Fibroblast of skin of abdomen (primary cell): ENCODE measurements around the gene INPP4B.
A peak's percentile ranks its signal among the peaks of the same experiment; 100 is the strongest.

Experiments used
- DNase-seq: peaks from one replicate; pipeline ENCODE4 v3.0.0-alpha.2; 2013

Gene INPP4B

DNA sequence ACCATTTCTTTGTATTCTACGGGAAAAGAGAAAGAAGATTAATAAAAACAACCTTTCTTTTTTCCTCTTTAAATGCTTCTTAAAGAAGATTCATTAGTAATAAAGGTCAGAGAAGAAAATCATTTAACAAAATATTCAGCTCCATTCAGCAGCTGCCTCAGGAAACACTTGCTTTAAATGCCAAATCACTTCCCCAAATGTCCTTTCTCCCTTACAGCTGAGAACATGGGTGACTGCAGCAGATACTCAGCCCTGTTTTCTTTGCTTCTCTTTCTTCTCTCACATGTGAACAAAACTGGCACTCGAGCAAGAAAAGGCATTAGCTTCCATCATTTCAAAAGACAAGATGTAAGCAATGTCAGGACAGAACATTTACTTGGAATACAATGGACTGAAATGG, 120.2 kb downstream of the INPP4B start:
- no peak for DNase-seq

DNA sequence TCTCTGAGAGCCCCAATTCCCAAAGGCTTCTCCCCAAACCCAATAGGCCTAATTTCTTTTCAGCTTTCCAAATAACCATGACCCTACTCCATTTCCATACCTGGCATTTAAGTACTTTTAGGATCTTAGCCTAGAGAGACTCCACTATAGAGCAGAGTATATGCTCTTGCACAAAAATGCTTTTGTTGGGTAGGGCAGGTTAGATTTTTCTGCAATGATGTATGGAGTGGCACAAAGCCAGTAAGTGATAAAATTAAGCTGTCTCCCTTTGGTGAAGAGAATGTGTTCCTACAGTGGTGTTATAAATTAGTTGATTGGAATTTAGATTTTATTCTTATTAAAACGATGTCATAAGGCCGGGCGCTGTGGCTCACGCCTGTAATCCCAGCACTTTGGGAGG, 124.9 kb downstream of the INPP4B start:
- peak; percentile 34 for DNase-seq

DNA sequence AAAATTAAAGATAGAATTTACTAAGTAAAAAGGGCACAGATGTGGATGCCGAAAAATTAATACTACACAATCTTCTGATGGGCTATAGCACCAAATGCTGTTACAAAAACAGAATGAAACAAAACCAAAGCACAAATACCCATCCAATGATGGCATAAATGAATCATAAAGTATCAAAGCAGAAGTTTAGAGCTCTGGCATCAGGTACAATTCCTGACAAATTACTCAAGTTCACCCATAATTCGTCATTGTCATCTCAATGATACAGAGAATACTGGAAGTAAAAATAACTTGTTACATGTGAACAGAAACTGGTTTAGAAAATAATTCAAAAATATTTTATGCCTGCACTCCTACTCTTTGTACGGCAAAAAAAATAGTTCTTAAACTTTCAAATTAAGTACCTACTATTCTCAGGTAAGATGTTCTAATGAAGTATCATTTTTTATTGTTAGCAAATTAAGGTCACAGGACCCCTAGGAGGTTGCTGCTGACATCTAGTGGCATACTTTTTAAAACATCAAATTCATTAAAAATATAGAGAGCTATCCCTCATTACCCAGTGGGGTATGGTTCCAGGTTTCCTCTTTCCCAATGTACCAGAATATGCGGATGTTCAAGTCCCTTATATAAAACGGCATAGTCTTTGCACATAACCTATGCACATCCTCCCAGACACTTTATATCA, 126.1 kb downstream of the INPP4B start:
- DNase-seq: peak; percentile 10

DNA sequence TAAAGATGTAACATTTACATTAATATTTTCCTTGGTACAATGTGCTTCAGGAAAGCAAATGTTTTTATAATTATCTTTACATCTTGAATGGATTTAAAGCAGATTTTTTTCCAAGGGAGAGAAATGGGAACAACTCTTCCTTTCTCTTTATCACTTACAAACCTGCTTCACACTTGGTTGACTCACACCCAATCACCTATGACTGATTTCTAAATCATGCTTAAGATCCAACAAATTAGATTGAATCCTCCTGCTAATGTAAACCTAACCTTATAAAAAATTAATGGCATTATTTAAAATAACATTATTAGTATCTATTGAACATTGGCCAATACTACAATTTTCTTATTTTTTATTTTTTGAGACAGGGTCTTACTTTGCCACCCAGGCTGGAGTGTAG, 127.1 kb downstream of the INPP4B start:
- no peak for DNase-seq

DNA sequence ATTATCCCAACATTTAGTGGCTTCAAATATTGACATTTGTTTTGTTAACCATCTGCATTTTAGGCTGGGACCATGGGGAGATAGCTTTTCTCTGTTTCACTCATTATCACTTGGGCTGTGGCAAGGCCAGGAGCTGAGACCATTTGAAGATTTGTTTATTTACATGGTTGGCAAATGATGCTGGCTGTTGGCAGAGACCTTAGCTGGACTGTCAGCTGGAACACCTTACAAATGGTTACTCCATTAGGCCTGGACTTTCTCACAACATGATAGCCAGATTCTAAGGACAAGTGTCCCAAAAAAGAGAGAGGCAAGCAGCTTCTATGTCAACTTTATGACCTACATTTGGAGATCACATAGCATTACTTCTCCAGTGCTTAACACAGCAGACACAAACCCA, 130.4 kb downstream of the INPP4B start:
- no peak for DNase-seq

DNA sequence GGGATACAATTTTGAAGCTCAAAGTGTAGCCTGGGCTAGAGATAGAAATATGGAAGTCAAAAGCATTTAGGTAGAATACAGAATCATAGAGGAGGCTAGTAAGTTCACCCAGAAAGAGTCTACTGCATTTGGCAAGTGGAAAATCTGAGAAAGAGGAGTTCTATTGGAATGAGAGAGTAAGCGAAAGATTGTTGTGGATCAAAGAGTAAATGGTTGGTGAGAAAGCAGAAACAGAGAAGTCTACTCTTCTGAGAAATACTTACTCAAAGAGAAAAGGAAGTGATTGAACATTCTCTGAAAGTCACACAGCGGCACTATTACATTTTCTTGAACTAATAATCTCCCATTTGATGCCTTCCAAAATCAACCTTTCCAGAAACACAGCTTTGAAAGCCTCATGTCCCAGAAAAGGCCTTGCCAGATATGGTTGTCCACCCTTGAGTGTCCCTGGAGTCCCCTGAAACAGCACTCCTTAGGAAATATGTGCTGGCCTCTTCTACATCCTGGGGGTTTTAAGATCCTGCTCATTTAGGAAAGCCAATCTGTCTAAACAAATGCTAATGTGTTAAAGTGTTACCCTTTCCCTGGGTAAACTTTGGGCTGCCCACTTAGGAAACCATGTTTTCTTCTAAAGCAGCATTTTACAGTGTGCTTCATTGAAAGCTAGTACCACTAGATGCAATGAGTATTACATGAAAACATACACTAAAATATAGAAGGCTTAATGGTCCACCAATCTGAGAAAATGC, 132.6 kb downstream of the INPP4B start:
- no peak for DNase-seq

DNA sequence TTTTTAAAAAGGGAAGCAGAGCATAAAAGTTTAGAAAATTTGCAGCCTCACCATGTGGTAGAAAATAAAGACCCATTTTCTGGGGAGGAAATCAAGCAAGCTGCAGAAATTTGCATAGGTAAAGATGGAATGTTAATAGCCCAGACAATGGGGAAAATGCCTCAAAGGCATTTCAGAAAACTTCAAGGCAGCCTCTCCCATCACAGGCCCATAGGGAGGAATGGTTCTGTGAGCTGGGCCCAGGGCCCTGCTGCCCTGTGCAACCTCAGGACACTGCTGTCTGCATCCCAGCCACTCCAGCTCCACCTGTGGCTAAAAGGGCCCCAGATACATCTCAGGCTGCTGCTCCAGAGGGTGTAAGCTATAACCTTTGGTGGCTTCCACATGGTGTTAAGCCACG, 137.9 kb downstream of the INPP4B start:
- DNase-seq: no peak

DNA sequence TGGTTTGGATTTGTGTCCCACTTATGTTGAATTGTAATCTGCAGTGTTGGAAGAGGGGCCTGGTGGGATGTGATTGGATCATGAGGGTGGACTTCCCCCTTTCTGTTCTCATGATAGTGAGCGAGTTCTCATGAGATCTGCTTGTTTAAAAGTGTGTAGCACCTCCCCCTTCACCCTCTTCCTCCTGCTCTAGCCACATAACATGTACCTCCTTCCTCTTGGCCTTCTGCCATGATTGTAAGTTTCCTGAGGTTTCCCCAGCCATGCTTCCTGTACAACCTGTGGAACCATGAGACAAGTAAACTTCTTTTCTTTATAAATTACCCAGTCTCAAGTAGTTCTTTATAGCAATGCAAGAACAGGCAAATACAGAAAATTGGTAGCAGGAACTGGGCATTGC, 138.7 kb downstream of the INPP4B start:
- DNase-seq: no peak

DNA sequence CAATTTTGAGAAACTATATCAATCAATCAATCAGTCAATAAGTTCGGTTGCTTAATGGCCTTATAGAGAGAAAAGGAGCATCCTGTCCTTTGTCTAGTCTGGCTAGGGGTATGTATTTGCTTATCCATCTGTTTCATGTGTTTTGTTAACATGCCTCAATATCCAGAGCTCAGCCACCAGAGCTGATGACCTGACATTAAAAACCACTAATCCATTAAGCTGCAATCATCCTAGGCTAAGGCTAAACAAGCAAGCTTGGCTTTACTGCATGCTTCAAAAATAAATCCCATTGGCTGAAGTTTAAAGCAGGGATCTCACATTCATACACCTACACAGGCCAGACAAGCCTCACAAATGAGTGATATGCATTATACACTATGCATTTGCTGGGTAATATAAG, 139.7 kb downstream of the INPP4B start:
- no peak for DNase-seq

DNA sequence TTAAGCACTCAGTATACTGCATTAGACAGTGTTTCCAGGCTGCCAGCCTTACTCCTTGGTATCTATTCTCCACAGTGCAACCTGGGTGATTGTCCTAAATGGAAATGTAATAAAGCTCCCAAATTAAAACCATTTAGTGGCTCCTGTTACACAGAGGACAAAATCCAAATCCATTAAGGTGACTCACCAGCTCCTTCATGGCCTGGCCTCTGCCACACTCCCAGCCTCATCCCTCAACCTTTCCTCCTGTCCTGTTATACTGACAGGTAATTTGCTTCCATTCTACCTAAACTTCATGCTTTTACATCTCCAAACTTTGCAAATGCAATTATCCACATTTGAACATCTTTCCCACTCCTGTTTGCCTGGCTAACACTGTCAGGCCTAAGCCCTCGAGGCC, 140.3 kb downstream of the INPP4B start:
- no peak for DNase-seq

DNA sequence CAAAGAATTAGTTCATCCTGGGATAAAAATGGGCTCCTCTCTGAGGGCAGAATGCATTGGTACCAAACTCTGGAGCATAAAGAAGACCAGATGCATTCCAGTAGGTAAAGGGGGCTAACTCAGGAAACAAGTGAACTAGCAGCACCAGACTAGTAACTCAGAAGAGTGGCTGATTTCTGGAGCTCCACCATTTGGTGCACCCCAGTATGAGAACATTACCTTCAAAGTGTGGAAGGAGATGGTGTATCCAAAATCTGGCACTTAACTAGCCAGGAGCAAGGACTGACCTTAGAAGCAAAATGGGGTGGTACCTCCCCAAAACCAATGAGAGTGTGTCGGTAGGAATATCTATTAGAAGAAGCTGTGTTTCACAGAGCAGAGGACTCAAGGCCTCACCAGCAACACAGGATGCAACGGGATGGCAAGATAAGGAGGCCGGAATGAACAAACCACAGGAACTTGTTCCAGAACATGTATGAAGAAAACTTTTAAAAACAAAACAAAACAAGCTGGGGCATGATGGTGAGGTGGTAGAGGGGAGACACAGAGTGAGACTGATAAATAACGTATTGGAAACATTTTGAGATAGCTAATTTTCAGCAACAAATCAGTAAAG, 142.3 kb downstream of the INPP4B start:
- no peak for DNase-seq

DNA sequence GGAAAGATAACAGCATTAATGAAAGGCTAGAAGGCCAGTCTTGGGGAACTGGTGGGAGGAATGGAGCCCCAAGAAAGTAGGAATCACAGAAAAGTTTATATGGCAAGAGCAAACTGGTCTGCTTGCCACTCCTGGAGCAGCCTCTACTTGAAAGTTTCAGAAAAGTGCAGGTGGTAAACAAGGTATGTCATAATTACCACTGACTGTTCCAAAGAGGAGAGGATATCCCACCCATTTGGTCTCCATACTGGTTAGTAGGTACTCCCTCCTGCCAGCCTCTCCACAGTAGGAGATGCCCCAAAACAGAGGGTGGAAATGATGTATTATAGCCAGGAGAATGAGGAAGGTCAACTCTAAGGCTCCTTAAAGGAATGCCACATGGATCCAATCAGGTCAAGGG, 145.1 kb downstream of the INPP4B start:
- DNase-seq: no peak

DNA sequence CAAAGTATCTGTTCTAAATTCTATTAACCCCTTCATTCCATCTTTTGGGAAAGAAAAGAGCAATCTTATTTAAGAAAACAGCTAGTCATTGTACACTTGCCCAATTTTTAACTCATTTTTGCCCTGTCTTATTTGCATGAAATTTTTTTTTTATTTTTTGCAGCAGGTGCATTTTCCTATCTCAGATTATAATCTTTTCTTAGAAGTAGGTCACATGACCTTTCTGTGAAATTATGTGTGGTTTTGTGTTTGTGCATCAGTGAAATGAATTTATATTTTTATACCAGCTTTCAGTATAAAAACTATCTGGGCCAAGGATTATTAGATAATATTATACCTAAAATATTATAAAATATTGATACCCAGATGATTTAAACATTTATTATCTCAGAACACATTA, 145.6 kb downstream of the INPP4B start:
- DNase-seq: no peak

DNA sequence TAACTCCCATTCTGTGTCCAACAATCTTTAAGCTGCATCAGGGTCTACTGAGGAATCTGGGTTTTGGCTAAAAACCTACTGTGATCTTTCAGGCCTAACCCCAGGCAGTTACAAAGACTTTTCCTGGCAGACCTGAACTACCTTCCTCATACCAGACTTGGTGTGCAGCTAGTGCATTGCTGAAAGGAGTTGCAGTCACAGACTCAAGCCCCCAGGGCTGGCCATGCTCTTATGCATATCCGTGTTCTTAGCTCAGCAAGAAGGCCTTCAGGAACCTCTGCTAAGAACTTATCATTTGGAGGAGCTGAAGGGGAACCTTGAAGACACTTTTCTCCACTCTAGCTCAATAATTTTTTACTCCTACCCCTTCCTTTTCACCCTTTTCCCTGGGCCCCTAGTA, 147.5 kb downstream of the INPP4B start:
- no peak for DNase-seq

DNA sequence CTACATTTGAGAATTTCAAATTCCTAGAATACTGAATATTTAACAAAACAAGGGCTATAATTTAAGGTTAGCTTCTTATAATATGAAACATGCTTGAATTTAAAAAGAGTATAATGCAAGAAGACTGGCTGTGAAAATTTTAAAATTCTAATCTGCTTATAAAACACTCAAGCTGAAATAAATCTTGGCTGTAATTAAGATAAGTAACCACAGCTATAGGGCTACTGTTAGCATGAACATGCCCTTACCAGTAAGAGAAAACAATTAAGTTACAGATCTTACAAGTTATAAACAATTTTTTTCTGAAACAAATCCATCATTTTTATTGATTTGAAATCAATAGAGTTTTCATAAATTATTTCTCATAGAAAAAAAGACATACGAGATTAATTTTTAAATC, 148.2 kb downstream of the INPP4B start:
- DNase-seq: no peak

DNA sequence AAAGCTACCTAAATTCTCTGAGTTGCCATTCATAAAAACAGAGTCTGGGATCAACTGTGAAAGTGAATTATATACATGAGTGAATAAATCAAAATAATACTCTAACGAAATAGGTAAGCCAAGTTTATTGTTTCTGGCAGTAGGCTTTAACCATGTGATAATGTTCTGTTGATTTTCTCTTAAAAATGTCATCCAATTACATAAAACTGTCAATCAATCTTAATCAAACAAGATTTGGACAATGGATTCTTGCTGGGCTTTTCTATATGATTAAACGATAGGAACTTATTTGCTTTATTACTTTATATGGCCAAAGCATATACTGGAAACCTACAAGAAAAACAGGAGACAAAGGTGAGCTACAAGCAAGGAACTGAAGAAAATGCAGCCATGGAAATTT, 148.8 kb downstream of the INPP4B start:
- DNase-seq: no peak

DNA sequence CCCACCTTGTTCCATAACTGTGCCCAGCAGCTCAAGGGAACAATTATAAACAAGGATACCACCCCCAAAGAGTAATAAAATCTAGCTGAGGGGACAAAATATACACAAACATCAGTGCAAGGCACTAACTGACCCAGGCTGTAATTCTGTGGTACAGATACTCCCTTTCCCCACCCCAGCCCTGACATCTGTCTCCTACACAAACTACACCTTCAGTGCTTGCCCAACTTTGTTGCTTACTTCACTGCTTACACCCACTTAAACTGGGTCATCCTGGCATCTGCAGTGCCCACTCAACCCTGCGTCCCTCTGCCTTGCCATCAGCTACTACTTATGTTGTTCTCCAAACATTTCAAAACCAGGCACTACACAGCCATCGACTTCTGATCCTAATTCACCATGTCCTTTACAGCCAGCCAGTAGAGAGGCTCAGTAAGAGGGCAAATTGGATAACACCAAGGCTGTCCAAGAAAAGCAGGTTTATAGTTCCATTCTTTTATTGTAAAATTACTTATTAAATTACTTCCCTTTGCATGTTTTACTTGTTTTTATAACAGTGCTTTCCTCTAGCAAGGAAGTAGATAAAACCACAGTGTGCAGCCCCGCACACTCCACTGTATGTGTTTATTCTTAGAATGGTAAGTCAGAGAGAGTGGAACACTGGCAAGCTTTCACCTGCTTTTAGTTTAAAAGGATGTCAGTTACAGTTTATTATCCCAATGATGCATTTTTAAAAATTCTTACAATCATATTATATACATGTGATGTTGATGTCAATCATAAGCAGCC, 149.6 kb downstream of the INPP4B start:
- no peak for DNase-seq

DNA sequence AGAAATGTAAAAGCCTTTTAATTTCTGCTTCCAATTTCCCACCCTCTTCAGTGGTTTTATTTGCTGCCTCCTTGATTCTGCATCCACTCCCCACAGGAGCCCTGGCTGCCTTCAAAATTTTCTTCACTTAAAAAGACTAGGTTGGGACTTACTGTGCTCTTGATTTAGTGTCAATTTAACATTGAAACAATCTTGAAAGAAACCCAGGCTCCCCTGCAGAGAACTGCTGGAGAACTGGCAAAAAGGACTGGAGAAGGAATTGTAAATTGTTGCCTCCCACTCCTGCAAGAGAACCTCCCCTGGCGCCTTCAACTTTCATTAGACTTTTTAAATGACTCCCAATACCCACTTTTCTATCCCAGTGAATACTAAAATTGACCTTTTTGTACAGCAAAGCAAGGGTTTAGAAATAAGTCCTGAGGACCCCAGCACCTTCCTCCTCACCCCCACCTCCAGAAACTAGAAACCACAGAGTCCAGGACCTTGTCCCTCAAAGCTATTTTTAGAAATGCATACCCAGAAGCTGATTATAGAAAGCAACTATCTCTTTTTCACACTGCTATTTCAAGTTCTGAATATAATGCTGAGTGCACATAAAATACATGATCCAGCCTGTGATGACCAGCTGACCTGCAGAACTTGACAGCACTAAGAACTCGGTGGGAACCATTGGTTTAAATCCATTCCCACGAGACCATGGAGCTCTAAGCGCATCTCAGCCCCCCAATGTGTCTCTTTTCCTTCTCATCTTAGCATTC, 155.5 kb downstream of the INPP4B start:
- no peak for DNase-seq

DNA sequence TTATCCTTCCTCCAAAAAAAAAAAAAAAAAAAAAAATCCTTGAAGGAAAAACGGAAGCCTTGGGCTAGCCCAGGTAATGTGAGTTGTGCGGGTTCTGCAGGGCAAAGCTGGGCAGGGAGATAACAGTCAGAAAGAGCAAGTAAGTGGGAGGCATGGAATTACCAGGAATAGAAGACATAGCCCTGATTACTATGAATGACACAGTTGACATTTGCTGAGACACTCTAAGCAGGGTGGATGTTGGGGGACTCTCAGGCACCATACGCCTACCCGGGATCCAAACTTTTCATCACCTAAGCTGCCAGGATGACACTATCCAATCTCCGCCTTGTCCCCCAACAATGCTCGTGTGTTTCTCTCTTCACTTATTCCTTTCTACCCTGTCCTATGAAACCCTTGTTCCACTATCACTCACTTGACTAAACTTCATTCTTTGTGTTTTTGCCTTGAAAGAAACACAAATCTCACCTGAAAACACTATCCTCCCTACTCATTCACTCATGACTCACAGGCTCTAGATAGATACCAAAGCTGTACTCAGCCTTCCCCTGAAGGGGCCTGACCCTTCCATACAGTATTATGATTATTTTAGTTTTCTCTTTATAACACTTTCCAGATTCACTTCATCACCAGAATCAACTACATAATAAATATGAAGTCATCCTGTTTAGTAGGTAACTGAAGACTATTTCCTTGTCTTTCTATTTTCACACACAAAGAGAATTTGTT, 158.4 kb downstream of the INPP4B start:
- no peak for DNase-seq

DNA sequence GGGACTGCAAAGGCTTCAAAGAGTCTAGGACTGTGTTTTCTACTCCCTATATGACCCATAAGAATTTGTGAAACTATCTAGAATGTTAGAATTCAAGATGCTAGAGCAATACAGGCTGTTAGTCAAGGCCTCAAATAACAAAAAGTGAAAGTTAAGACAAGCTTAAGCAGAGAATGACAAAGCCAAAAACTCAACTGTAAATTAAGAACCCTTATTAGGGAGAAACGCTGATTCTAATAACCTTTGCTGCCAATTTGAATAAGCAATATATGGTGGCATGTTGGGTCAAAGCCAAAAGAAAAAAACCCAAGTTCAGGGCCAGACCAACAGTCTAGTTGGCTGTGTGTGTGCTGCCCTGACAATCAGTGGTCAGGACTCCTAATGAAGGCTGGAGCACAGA, 160.0 kb downstream of the INPP4B start:
- DNase-seq: no peak

DNA sequence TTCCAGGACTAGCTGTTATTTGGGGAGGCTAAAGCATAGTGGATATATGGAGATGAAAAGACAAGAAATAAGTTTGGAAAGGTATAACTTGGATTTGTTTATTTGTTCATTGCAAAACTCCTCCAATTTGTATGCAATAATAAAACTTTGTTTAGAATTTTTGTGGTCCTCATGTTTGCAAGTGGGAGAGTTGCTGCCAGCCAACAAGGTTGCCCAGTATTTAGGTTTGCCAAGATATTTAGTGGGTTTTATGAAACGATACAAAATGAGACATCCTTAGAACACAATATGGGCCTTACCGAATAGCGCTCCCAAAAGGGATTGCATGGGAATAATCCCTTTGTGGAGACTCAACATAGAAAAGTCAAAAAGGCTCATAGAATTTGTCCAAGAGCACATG, 162.1 kb downstream of the INPP4B start:
- no peak for DNase-seq

DNA sequence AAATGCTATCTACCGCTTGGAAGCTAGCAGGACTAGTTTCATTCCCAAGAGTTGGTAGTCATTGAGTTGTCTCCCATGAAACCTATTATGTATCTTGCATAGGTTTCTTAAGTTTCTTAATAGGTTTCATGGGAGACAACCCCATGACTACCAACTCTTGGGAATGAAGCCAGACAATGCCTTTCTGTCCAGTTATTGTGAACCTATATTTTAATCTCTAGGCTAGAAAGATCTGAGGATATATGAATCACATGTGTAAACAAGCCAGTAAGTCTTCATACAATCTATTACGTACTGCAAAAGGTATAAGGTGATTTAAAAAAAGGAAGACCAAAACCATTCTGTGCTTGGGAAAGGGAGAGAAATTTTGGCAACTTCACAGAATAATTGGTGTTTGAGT, 162.6 kb downstream of the INPP4B start:
- no peak for DNase-seq
